ENCODE data around the gene PKD1L1. TPM values are rescaled to one million over a fixed set of nuclear protein-coding genes. Genes with fewer than 3 reads are reported as not detected.
A peak's percentile ranks its signal among the peaks of the same experiment; 100 is the strongest.

Gene PKD1L1
- total RNA-seq, 1 experiment from 2014 or later = 0.17 TPM

- no peak overlapping the region for H3K14ac ChIP-seq (ENCODE audit: insufficient read depth, low read length)
- no peak overlapping the region for H2AFZ ChIP-seq (ENCODE audit: low read length)
- WGBS (ENCODE audit: extremely low coverage, insufficient read length, low lambda C conversion rate) = no CpG with 5 or more reads among the region's 4 CpGs
- Mint-ChIP-seq H3K36me3 (ENCODE audit: insufficient read depth in 1 of 3, low read depth in 3 of 3) (no peaks in the 10 kb centered on the region), H3K9me3 (no peaks in the 10 kb centered on the region), H3K4me1 (peaks cover 7 to 11% of the 10 kb centered on the region in 2 experiments), H3K4me3 (no peak overlapping the region), H3K27me3 (ENCODE audit: low read depth) (no peaks in the 10 kb centered on the region), H3K27ac (no peak overlapping the region; a peak in 1 of 7 replicates)
- H3K56ac ChIP-seq (ENCODE audit: insufficient read length, low read depth, low read length) = no peak overlapping the region
- no peak overlapping the region for H2BK120ac ChIP-seq (ENCODE audit: low read depth, low read length, poor library complexity, severe bottlenecking)
- no peak overlapping the region for H4K91ac ChIP-seq (ENCODE audit: insufficient read length, low read depth, low read length)
- peak; percentile 36; the same call in 2 of the 3 replicates for TF ChIP-seq CTCF (conservative IDR thresholded peaks at IDR 0.05)
- no peak overlapping the region for H3K18ac ChIP-seq (ENCODE audit: insufficient read length, low read depth, low read length)
- H3K4me2 ChIP-seq (ENCODE audit: insufficient read depth, insufficient read length, low read length) = no peak overlapping the region
- H3K27me3 ChIP-seq (ENCODE audit: insufficient read depth, low read length) = no peaks in the 10 kb centered on the region
- H3K79me2 ChIP-seq (ENCODE audit: insufficient read depth, low read length) = no peaks in the 10 kb centered on the region
- no peak overlapping the region for H2BK20ac ChIP-seq (ENCODE audit: low read depth, low read length, poor library complexity, severe bottlenecking)
- H3K4ac ChIP-seq (ENCODE audit: low read depth, low read length) = no peak overlapping the region
- no peaks in the 10 kb centered on the region for H3K9me3 ChIP-seq (ENCODE audit: control insufficient read depth, low read depth, low read length)
- no peak overlapping the region for H3K23ac ChIP-seq (ENCODE audit: insufficient read length, low read depth, low read length)
- H2BK5ac ChIP-seq (ENCODE audit: insufficient read length, low read length) = no peak overlapping the region
- H3K27ac ChIP-seq (ENCODE audit: insufficient read length, low read depth, low read length) = no peak overlapping the region
- no peak for DNase-seq
- H2BK15ac ChIP-seq (ENCODE audit: low read depth, low read length) = no peak overlapping the region
- H2AK5ac ChIP-seq (ENCODE audit: insufficient read length, low read length) = no peak overlapping the region
- no peak overlapping the region for H2BK12ac ChIP-seq (ENCODE audit: insufficient read length, low read depth, low read length)
- H3K4me1 ChIP-seq (ENCODE audit: insufficient read depth, low read length) = no peaks in the 10 kb centered on the region
- H3K9ac ChIP-seq (ENCODE audit: extremely low read depth, insufficient read length, low read length) = no peak overlapping the region
- no peak overlapping the region for H4K5ac ChIP-seq (ENCODE audit: insufficient read length, low read depth, low read length)
- no peaks in the 10 kb centered on the region for H3K79me1 ChIP-seq (ENCODE audit: insufficient read depth, low read depth, low read length, poor library complexity, severe bottlenecking)
- no peak overlapping the region for H4K8ac ChIP-seq (replicated peaks; ENCODE audit: insufficient read length, low read depth, low read length)
- no peaks in the 10 kb centered on the region for H4K20me1 ChIP-seq (ENCODE audit: control insufficient read depth, insufficient read depth, insufficient read length)
- H3K23me2 ChIP-seq (ENCODE audit: insufficient read length, low read depth, low read length, poor library complexity, severe bottlenecking) = no peaks in the 10 kb centered on the region
- H3T11ph ChIP-seq (ENCODE audit: low read length) = no peak overlapping the region
Measured at GRCh38 chr7:47759056-47759706, 189.1 kb downstream of the PKD1L1 start.
